Measurements from ENCODE around the gene HAT1.

DNA sequence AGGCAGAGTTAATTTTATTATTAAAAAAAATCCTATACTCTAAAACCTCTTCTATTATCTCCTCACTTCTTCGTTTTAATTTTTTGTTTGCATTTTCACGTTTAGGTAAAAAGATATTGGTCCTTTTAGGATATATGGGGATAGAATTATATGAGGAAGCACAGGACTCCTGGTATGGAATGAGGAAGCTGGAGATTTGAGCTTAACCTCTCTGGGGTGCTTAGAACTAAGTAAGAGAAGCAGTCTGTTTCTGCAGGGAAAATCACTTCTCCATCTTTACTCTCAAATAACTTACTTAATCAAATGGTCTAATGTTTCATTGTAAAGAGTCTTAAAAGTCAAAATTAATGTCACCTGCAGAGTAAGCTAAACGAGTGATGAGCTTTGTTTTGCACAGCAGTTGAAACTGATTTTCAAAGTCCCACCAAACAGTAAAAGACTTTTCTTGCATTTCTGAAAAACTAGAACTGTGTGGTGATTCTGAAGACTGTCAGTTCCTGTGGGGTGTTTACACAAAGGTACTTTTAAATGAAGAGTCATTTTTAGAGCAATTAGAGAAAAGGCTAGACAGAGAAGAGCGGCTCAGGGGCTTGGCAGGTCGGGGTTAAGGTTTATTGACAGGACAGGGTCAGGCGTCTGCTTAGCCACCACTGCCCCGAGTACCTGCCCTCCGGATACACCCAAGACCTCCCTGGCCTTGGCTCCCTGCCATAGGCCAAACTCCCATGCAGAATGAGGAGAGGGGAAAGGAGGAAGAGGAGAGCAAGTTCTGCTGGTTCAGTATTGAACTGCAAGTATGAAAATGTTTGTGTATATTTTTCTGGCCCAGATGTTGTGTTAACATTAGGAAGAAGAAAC lies 99.0 kb downstream of the HAT1 start:
- TF ChIP-seq, protein P1, sequence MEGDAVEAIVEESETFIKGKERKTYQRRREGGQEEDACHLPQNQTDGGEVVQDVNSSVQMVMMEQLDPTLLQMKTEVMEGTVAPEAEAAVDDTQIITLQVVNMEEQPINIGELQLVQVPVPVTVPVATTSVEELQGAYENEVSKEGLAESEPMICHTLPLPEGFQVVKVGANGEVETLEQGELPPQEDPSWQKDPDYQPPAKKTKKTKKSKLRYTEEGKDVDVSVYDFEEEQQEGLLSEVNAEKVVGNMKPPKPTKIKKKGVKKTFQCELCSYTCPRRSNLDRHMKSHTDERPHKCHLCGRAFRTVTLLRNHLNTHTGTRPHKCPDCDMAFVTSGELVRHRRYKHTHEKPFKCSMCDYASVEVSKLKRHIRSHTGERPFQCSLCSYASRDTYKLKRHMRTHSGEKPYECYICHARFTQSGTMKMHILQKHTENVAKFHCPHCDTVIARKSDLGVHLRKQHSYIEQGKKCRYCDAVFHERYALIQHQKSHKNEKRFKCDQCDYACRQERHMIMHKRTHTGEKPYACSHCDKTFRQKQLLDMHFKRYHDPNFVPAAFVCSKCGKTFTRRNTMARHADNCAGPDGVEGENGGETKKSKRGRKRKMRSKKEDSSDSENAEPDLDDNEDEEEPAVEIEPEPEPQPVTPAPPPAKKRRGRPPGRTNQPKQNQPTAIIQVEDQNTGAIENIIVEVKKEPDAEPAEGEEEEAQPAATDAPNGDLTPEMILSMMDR (IDR thresholded peaks at IDR 0.05; ENCODE audit: low read depth, low read length) = no peak
- TF ChIP-seq EZH2phosphoT487 (IDR thresholded peaks at IDR 0.05; ENCODE audit: low read depth) = no peak

Data from OCI-LY3 (cell line).